ENCODE measurements around the gene DCAF12. TPM values are rescaled to one million over a fixed set of nuclear protein-coding genes. Genes with fewer than 3 reads are reported as not detected.

Gene DCAF12
- total RNA-seq, 3 donors from 2014 or later = 28.7 to 43.0 (median 34.0) TPM

DNA sequence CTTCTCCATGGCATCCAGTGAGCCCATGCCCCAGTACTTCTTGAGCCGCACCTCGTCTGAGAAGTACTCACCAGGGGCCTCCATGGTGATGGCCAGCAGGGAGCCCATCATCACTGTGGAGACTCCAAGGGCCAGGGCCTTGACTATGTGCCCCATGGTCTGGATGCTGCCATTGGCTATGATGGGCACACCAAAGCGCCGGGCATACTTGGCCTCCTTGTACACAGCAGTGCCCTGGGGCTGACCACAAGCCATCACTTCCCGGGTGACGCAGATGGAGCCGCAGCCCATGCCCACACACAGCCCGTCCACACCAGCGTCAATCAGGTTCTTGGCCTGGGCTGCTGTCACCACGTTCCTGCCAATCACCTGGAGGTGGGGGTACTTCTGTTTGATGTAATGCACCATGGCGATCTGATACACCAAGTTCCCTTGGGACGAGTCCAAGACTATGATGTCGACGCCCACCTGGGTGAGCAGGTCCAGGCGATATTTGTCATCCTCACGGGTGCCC, 7.0 kb upstream of the DCAF12 start:
- no peak for TF ChIP-seq CTCF (IDR thresholded peaks at IDR 0.05)
- Histone ChIP-seq H3K4me3 (no peak overlapping the region), H3K9me3 (no peaks in the 10 kb centered on the region), H3K4me1 (ENCODE audit: low read depth) (no peaks in the 10 kb centered on the region), H3K36me3 (ENCODE audit: low read depth) (no peaks in the 10 kb centered on the region)
- intact Hi-C loops (cut with DNase I, micrococcal nuclease) = no loop called here
- ATAC-seq = no peak
- DNase-seq = no peak

DNA sequence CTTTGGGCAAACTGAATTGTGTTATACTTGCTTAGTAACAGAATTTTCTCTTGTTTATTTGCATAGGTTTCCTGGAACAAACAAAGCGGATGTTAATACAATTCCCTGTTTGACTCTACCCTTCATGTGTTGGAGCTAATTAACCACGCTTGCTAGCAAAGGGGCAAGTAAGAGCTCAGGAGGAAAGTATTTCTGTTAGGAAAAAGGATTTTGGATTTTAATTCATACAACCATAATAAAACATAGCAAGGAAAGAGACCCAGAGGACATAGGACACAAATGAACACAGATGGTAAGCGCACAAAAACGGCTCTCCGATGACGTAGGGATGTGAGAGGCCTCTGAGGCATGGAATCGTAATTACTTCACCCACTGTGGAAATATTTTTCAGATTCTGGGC, 5.1 kb upstream of the DCAF12 start:
- DNase-seq = no peak
- TF ChIP-seq CTCF (IDR thresholded peaks at IDR 0.05) = no peak
- peaks cover 6% of the 10 kb centered on the region for H3K4me1 ChIP-seq (ENCODE audit: low read depth)
- H3K9me3 ChIP-seq = no peaks in the 10 kb centered on the region
- H3K36me3 ChIP-seq (ENCODE audit: low read depth) = no peaks in the 10 kb centered on the region
- intact Hi-C loops (cut with DNase I, micrococcal nuclease) = no loop called here
- H3K4me3 ChIP-seq = no peak overlapping the region
- ATAC-seq = no peak

DNA sequence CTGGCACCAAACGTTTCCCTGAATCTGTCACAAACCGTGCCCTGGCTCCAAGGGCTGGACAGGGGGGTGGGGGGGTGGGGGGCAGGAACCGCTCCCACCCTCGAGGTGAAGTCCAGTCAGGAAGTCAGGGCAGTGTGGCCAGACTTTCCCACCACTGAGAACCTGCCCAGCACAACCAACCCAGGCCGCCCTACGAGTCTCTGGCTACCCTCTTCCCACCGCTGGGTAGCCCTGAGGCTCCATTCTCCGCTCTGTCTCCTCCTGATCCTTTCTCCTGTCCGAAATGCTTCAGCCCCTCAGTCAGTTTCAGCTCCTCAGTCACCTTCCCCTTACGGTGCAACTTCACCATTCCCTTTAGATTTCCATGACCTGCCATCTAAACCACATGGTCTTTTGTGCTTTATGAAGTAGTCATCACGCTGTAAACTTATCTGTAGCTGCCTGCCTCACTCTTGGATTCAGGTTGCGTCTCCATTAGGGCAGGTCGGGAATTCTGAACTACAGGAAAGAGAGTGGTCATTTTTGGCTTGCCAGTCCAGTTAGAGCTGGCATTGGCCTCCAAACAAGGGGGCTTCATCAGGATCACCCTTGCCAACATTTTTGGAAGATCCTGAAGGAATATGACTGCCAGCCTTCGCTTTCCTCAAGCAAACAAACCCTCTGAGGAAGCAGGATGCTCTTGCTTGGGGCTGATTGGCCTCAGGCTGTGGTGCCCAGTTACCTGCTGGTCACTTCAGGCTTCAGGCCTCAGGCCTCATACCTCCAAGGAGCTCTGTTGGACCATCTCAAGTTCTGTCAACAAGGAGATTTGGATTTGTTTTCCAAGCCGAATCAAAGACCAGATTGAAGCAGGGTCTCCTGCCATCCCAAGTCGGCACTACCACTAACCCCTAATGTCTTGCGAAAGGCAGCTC, 794 bp upstream of the DCAF12 start:
- intact Hi-C loops (cut with DNase I, micrococcal nuclease) = no loop called here
- no peak for DNase-seq

GRCh38 chr9:34125681-34126206, 754 bp downstream of the DCAF12 start:
- ATAC-seq = peak; percentile 43
- Histone ChIP-seq H3K4me1 (ENCODE audit: low read depth) (peaks cover 28% of the 10 kb centered on the region), H3K9me3 (no peaks in the 10 kb centered on the region), H3K36me3 (ENCODE audit: low read depth) (no peaks in the 10 kb centered on the region), H3K4me3 (peak overlapping the region; percentile 58)
- no peak for TF ChIP-seq CTCF (IDR thresholded peaks at IDR 0.05)
- intact Hi-C loops (cut with DNase I, micrococcal nuclease) = no loop called here
- peak in 2 of 3 donors; percentile 32 to 34 for DNase-seq

More for the DNA sequence above, 794 bp upstream of the DCAF12 start:
- Histone ChIP-seq H3K9me3 (no peaks in the 10 kb centered on the region), H3K36me3 (ENCODE audit: low read depth) (no peaks in the 10 kb centered on the region), H3K4me3 (no peak overlapping the region), H3K4me1 (ENCODE audit: low read depth) (peaks cover 28% of the 10 kb centered on the region)
- ATAC-seq = no peak
- TF ChIP-seq CTCF (IDR thresholded peaks at IDR 0.05) = no peak

- peaks cover 28% of the 10 kb centered on the region for H3K4me1 ChIP-seq (ENCODE audit: low read depth)
These were observed 1.6 kb downstream of the DCAF12 start for GRCh38 chr9:34124926-34125325.

More at GRCh38 chr9:34124926-34125325, 1.6 kb downstream of the DCAF12 start:
- H3K36me3 ChIP-seq (ENCODE audit: low read depth) = no peaks in the 10 kb centered on the region
- ATAC-seq (peak; percentile 17), DNase-seq (peak in 1 of 3 donors; percentile 24)
- H3K9me3 ChIP-seq = no peaks in the 10 kb centered on the region
- no peak for TF ChIP-seq CTCF (IDR thresholded peaks at IDR 0.05)
- intact Hi-C loops (cut with DNase I, micrococcal nuclease) = no loop called here
- H3K4me3 ChIP-seq = no peak overlapping the region
